SH-SY5Y (cell line): ENCODE data around the gene TARS2.

ENCODE experiments used
- GATA2 ChIP-seq: IDR thresholded peaks from 2 replicates; pipeline ENCODE4 v1.6.1; 2011; ENCODE audit warnings: mild to moderate bottlenecking, low read depth, low read length
- GATA3 ChIP-seq: IDR thresholded peaks from 2 replicates; pipeline ENCODE4 v1.6.1; 2011; ENCODE audit warnings: low read depth, mild to moderate bottlenecking, low read length, moderate library complexity

DNA sequence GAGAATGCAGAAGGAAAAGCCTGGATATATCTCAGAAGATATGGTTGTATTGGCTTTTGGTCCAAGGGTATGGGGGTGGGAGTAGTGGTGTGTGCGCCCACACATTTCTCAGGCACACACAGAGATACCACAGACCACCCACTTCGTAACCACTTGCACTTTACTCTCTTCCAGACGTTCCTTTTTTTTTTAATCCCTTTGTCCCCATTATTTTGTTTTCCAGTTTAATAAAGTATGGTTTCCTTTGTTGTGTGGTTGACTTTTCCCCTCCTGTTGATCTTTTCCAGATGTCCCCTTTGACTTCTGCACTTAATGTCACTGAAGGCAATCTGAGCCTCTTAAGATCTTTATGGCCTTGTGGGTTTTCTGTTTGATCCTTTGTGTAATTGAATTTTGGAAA lies 10.5 kb upstream of the TARS2 start:
- TF ChIP-seq GATA2 (no peak), GATA3 (no peak)
